Measurements from ENCODE around the gene ICAM2. TPM values are rescaled to one million over a fixed set of nuclear protein-coding genes. Genes with fewer than 3 reads are reported as not detected.

Gene ICAM2
- total and polyA plus RNA-seq, 4 donors: 9.6 to 17.5 (median 12.4) TPM

- H3K4me3 ChIP-seq (ENCODE audit: low read depth in 1 of 3, low read length in 3 of 3): no peak overlapping the region
Observed at GRCh38 chr17:63999680-64000531, 20.5 kb downstream of the ICAM2 start.

GRCh38 chr17:63998721-63999679 lies 21.4 kb downstream of the ICAM2 start:
- Histone ChIP-seq H3K9me3 (ENCODE audit: control insufficient read depth in 4 of 4, low read length in 3 of 4) (no peaks in the 10 kb centered on the region), H3K27ac (ENCODE audit: low read depth in 1 of 2, low read length in 2 of 2) (no peak overlapping the region), H3K4me3 (ENCODE audit: low read depth in 1 of 3, low read length in 3 of 3) (peak overlapping the region in 1 of 3 donors; percentile 42), H3K36me3 (ENCODE audit: control insufficient read depth in 4 of 4, insufficient read depth in 3 of 4, low read depth in 1 of 4, low read length in 3 of 4) (no peaks in the 10 kb centered on the region), H3K4me1 (ENCODE audit: control insufficient read depth in 4 of 4, insufficient read depth in 4 of 4, low read length in 3 of 4) (peaks cover 0 to 10% (median 4%) of the 10 kb centered on the region in 4 donors), H3K27me3 (ENCODE audit: control insufficient read depth in 4 of 4, insufficient read depth in 4 of 4, low read length in 3 of 4) (peaks cover 0 to 2% (median 0%) of the 10 kb centered on the region in 4 donors), H3K9ac (ENCODE audit: low read depth in 1 of 2, low read length in 2 of 2) (no peak overlapping the region)
- TF ChIP-seq TAF1 (conservative IDR thresholded peaks at IDR 0.05) (no peak), JUND (IDR thresholded peaks at IDR 0.05) (no peak)
- TF ChIP-seq, protein P1, sequence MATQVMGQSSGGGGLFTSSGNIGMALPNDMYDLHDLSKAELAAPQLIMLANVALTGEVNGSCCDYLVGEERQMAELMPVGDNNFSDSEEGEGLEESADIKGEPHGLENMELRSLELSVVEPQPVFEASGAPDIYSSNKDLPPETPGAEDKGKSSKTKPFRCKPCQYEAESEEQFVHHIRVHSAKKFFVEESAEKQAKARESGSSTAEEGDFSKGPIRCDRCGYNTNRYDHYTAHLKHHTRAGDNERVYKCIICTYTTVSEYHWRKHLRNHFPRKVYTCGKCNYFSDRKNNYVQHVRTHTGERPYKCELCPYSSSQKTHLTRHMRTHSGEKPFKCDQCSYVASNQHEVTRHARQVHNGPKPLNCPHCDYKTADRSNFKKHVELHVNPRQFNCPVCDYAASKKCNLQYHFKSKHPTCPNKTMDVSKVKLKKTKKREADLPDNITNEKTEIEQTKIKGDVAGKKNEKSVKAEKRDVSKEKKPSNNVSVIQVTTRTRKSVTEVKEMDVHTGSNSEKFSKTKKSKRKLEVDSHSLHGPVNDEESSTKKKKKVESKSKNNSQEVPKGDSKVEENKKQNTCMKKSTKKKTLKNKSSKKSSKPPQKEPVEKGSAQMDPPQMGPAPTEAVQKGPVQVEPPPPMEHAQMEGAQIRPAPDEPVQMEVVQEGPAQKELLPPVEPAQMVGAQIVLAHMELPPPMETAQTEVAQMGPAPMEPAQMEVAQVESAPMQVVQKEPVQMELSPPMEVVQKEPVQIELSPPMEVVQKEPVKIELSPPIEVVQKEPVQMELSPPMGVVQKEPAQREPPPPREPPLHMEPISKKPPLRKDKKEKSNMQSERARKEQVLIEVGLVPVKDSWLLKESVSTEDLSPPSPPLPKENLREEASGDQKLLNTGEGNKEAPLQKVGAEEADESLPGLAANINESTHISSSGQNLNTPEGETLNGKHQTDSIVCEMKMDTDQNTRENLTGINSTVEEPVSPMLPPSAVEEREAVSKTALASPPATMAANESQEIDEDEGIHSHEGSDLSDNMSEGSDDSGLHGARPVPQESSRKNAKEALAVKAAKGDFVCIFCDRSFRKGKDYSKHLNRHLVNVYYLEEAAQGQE (IDR thresholded peaks at IDR 0.05): no peak
- DNase-seq (ENCODE audit: low spot score): no peak
- WGBS: 33% methylated on average over 33 of the region's 33 CpGs

More at GRCh38 chr17:63999680-64000531, 20.5 kb downstream of the ICAM2 start:
- Histone ChIP-seq H3K4me1 (ENCODE audit: control insufficient read depth in 4 of 4, insufficient read depth in 4 of 4, low read length in 3 of 4) (peaks cover 0 to 10% (median 4%) of the 10 kb centered on the region in 4 donors), H3K27ac (ENCODE audit: low read depth in 1 of 2, low read length in 2 of 2) (no peak overlapping the region), H3K36me3 (ENCODE audit: control insufficient read depth in 4 of 4, insufficient read depth in 3 of 4, low read depth in 1 of 4, low read length in 3 of 4) (peaks cover 0 to 3% (median 0%) of the 10 kb centered on the region in 4 donors), H3K9me3 (ENCODE audit: control insufficient read depth in 4 of 4, low read length in 3 of 4) (no peaks in the 10 kb centered on the region), H3K9ac (ENCODE audit: low read depth in 1 of 2, low read length in 2 of 2) (no peak overlapping the region), H3K27me3 (ENCODE audit: control insufficient read depth in 4 of 4, insufficient read depth in 4 of 4, low read length in 3 of 4) (peaks cover 0 to 2% (median 0%) of the 10 kb centered on the region in 4 donors)
- DNase-seq (ENCODE audit: low spot score): no peak
- 82% methylated on average over 25 of the region's 25 CpGs for WGBS
- TF ChIP-seq, protein P2, sequence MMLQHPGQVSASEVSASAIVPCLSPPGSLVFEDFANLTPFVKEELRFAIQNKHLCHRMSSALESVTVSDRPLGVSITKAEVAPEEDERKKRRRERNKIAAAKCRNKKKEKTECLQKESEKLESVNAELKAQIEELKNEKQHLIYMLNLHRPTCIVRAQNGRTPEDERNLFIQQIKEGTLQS (IDR thresholded peaks at IDR 0.05): no peak
- TF ChIP-seq TAF1 (conservative IDR thresholded peaks at IDR 0.05) (no peak), NR2F2 (IDR thresholded peaks at IDR 0.05) (no peak), HNF4A (conservative IDR thresholded peaks at IDR 0.05) (no peak), SP1 (IDR thresholded peaks at IDR 0.05) (no peak), ZBTB33 (IDR thresholded peaks at IDR 0.05) (no peak)

All from liver (tissue), 9 donors.